Transverse colon (tissue), 4 donors: ENCODE data around the gene RILPL1.

Experiments
- EP300 ChIP-seq: sonication (generic); formaldehyde crosslinking; IDR thresholded peaks from one replicate; pipeline ENCODE4 v1.6.1; 2017; ENCODE audit warnings: antibody characterized with exemption, low read depth
- POLR2A ChIP-seq: fragments of 450-650 bp; IDR thresholded peaks from one replicate; pipeline ENCODE4 v1.6.1; 2016; ENCODE audit warnings: antibody characterized with exemption, mild to moderate bottlenecking, moderate library complexity
- POLR2AphosphoS5 ChIP-seq, 3 donors: sonication (generic); formaldehyde crosslinking; IDR thresholded peaks; one replicate each; pipeline ENCODE4 v1.6.1; 2016; ENCODE audit warnings: antibody characterized with exemption in 3 of 3
- TF ChIP-seq, protein P1 (sequence below), 5 experiments: fragments of 200-600 bp in 3 of 5; fragments of 450-650 bp in 2 of 5; sonication (generic) in 3 of 5; IDR thresholded peaks; 1 replicate in 2 of 5; 2 replicates in 3 of 5; pipeline ENCODE4 v1.5.1; 2016 to 2017; ENCODE audit warnings: antibody characterized with exemption in 5 of 5, inconsistent platforms in 3 of 5, mild to moderate bottlenecking in 2 of 5, moderate library complexity in 1 of 5

DNA sequence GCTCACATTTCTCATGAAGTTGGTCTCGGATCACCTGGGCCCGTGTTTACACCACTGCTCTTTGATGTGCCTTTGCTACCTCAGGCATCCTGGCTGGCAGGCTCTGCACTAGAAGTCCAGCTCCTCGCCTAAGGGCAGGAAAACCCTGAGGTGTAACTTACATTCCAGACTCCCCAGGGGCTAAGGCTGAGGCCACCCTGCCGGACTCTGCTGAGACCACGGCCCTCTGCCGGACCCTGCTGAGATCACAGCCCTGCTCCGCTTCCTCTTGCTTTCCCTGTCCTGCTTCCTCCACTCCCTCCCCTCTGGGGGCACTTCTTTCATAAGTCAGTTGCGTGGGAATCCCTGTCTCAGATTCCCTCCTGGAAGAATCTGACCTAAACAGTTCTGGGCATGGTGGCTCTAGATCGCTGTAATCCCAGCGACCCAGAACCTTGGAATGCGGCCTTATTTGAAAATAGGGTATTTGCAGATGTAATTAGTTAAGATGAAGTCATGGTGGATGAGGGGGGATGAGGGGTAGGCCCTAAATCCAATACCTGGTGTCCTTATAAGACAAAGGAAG lies 17.2 kb downstream of the RILPL1 start:
- TF ChIP-seq, protein P1, sequence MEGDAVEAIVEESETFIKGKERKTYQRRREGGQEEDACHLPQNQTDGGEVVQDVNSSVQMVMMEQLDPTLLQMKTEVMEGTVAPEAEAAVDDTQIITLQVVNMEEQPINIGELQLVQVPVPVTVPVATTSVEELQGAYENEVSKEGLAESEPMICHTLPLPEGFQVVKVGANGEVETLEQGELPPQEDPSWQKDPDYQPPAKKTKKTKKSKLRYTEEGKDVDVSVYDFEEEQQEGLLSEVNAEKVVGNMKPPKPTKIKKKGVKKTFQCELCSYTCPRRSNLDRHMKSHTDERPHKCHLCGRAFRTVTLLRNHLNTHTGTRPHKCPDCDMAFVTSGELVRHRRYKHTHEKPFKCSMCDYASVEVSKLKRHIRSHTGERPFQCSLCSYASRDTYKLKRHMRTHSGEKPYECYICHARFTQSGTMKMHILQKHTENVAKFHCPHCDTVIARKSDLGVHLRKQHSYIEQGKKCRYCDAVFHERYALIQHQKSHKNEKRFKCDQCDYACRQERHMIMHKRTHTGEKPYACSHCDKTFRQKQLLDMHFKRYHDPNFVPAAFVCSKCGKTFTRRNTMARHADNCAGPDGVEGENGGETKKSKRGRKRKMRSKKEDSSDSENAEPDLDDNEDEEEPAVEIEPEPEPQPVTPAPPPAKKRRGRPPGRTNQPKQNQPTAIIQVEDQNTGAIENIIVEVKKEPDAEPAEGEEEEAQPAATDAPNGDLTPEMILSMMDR (IDR thresholded peaks at IDR 0.05): no peak
- TF ChIP-seq POLR2A (no peak), EP300 (no peak), POLR2AphosphoS5 (IDR thresholded peaks at IDR 0.05) (no peak)
